Stimulated activated CD4-positive, alpha-beta T cell treated with anti-CD3 and anti-CD28 coated beads, TNF-alpha, amount 100 ng/mL, for 48 hours (primary cell): Measurements from ENCODE around the gene FAM200A.
"Not testable (repeated sequence)": the region's sequence is repeated elsewhere in the genome, so short reads cannot be mapped to it uniquely, and the experiment has no call there.

Experiments used
- DNase-seq, 3 donors: peaks; one replicate each; pipeline ENCODE4 v3.0.0-alpha.2; 2020; ENCODE audit warnings: low read depth in 3 of 3

The FAM200A gene

GRCh38 chr7:99559175-99559915 is 7.4 kb upstream of the FAM200A start:
- peak in 1 of 3 donors; percentile 16 for DNase-seq

- peak; percentile 71 to 80 (median 76) for DNase-seq
Observed at GRCh38 chr7:99558306-99559174, 6.6 kb upstream of the FAM200A start, which contains the start of gene ZNF655. Gene ZNF655 (plus strand): TSS chr7:99558642. CDS start chr7:99560560, 1,918 bp downstream.

DNA sequence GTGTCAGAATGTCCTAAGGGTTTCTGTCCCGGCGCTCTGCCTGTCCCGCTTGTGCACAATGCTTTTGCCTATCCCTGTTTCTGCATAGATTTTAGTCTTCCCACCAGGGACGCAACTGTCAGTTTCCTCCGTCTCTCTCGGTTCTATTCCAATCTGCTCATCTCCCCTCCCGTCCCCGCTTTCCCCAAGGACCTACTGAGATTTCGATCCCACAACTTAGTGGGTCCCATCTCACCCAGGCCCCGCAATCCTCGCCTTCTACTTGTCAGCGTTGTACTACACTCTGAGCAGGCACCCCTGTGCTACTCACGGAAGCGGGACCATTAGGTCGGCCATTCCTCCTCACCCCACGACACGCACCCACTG is 6.0 kb upstream of the FAM200A start:
- DNase-seq: no peak

DNA sequence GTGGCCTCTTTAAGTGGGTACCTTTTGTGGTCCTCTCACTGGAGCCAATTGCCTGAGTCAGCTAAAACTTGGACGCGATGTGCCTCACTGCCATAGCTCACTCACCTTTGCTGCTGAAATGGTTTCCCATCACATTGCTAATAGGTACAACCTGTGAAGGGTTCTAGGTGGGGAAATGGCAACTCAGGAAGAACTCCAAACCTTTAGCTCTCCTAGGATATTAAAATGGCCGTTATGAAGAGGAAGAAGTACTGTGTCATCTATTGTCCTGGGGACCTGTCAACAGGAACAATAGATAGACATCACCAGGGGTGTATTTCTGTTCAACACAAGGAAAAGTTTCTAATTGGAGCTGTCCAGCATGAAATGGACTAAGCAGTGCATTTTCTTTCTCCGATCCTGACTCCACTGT is 5.3 kb upstream of the FAM200A start:
- DNase-seq: no peak

DNA sequence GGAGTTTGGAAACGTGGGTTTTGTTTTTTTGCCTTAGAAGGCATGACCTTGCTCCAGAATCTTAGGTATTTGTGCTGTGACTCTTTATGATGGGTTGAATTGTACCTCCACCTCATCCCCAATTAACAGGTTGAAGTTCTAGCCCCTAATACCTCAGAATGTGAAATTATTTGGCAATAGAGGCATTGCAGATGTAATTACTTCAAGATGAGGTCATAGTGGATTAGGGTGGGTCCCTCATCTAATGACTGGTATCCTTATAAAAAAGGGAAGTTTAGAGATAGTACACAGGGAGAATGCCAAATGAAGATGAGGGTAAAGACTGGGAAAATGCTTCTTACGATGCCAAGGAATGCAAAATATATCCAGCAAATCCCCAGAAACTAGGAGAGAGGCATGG is 3.0 kb upstream of the FAM200A start:
- no peak for DNase-seq

- DNase-seq: no peak
Observed at GRCh38 chr7:99553039-99553438, 1.1 kb upstream of the FAM200A start.

DNA sequence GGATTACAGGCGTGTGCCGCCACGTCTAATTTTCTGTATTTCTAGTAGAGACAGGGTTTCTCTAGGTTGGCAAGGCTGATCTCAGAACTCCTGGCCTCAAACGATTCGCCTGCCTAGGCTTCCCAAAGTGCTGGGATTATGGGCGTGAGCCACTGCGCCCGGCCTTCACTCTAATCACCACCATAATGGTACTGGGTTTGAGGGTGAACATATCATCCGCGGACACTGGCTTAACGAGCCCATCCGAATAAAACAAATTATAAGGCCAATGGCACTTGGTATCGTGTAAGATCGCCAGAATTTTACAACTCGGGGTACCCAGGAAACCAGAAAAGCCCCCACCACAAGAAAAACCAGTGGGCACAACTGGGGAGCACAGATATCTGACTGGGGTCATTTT is 580 bp downstream of the FAM200A start:
- no peak for DNase-seq

DNA sequence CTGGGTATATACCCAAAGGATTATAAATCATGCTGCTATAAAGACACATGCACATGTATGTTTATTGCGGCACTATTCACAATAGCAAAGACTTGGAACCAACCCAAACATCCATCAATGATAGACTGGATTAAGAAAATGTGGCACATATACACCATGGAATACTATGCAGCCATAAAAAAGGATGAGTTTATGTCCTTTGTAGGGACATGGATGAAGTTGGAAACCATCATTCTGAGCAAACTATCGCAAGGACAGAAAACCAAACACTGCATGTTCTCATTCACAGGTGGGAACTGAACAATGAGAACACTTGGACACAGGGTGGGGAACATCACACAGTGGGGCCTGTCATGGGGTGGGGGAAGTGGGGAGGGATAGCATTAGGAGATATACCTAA is 2.4 kb downstream of the FAM200A start:
- not testable (repeated sequence) for DNase-seq

DNA sequence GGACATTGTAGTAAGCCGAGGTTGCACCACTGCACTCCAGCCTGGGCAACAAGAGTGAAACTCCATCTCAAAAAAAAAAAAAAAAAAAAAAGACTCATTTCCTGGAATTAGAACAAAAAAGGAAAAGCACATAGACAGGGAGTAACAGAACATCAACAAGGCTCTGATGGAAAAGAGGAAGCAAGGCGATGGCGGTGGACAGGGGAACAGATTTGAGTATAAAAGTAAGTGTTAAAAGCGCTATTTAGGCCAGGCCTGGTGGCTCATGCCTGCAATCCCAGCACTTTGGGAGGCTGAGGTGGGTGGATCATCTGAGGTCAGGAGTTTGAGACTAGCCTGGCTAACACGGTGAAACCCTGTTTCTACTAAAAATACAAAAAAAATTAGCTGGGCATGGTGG is 6.6 kb downstream of the FAM200A start:
- not testable (repeated sequence) for DNase-seq

DNA sequence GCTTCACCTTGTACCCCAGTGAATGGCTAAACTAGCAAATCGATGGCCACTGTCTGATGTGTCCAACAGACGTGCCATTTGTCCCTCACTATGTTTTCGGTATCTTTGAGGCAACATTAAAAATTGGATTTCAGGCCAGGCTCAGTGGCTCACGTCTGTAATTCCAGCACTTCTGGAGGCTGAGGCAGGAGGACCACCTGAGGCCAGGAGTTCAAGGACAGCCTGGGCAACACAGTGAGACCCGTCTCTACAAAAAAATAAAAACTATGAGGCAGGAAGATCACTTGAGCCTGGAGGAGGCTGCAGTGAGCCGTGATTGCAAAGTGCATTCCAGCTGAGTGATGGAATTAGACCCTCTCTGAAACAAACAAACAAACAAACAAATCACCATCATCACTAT is 8.0 kb downstream of the FAM200A start:
- DNase-seq: no peak

DNA sequence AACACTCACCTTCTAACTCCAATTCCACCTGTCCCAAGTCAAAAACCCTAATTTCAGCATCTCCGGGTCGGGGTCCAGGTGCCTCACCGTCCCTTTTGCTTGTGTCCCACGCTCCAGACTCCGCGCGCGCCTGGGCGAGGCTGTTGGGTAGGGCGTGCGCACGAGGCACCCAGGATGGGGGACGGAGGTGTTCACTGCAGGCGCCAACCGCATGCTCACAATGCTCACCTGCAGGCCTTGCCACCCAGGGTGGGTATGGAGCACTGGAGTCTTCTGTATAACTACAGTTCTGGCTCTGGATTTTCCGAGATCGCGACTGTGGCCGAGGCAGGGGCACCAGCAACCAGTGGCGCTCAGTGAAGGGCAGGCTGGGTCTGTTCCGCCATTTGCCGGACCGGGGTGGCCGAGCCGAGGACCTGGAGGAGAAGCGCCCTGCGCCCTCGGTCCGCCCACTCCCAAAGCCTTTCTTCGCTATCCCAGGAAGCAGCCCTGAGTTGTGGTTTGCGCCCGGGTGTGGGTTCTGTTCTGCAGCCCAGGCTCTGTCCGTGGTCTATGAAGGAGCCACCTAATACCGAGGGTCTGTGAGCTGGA is 8.7 kb downstream of the FAM200A start:
- DNase-seq: no peak

DNA sequence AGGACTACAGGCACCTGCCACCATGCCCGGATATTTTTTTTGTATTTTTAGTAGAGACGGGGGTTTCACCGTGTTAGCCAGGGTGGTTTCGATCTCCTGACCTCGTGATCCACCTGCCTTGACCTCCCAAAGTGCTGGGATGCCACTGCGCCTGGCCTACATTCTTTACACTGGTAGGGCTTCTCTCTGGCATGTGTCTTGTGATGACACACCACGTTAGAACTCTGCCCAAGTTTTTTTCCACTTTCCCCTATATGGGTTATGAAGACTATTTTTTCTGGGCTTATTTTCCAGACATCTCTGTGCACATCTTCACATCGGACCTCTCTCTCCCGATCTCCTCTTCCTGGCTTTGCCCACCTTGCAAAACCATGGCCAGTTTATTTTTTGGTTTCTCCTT is 10.7 kb downstream of the FAM200A start:
- no peak for DNase-seq

DNA sequence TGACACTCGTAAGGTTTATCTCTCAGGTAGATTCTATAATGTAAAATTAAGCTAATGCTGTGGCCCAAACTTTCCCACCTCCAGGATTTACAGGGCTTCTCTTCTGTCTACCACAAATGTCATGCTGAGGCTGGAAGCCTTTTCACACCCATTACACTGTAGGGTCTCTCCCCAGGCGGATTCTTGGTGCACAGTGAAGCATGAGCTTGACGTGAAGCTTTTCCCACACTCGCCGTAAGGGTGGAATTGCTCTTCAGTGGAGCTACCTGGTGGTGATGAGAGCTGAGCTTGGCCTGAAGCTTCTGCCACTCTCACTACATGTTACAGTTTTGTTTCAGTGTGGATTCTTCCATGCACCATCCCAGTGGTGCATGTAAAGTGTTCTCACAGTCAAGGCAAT is 11.4 kb downstream of the FAM200A start:
- DNase-seq: no peak

- DNase-seq: no peak
Observed at GRCh38 chr7:99539213-99539811, 12.6 kb downstream of the FAM200A start.

DNA sequence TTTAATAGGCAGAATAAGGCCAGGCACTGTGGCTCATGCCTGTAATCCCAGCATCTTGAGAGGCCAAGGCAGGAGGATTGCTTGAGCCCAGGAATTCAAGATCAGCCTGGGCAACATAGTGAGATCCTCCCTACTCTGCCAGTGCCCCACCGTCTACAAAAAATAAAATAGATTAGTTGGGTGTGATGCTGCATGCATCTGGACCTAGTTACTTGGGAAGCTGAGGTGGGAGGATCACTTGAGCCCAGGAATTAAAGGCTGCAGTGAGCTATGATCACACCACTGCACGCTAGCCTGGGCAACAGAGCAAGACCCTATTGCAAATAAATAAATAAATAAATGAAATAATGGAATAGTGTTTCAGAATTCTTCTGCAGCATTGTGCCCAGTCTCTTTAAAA is 16.2 kb downstream of the FAM200A start:
- DNase-seq: no peak

DNA sequence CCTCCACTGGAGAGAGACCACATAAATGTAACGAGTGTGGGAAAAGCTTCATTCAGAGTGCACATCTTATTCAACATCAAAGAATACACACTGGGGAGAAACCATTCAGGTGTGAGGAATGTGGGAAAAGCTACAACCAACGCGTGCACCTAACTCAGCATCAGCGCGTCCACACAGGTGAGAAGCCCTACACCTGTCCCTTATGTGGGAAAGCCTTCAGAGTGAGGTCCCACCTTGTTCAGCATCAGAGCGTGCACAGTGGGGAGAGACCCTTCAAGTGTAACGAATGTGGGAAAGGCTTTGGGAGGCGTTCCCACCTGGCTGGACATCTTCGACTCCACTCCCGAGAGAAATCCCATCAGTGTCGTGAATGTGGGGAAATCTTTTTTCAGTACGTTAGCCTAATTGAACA is 20.6 kb downstream of the FAM200A start:
- no peak for DNase-seq

GRCh38 chr7:99525713-99526440 is 26.0 kb downstream of the FAM200A start:
- DNase-seq: no peak

GRCh38 chr7:99521399-99521798 is 30.5 kb downstream of the FAM200A start:
- no peak for DNase-seq

- no peak for DNase-seq
Observed at GRCh38 chr7:99514050-99514449, 37.9 kb downstream of the FAM200A start.

GRCh38 chr7:99505324-99505662 is 46.6 kb downstream of the FAM200A start:
- no peak for DNase-seq

GRCh38 chr7:99504603-99505323 is 47.2 kb downstream of the FAM200A start, which contains the start of gene ZKSCAN5:
Gene ZKSCAN5 (plus strand): TSS chr7:99504662. CDS start chr7:99506045, 1,383 bp downstream.
- DNase-seq: peak; percentile 94 to 96 (median 95)
